WERI-Rb-1 (cell line): ENCODE results near the gene ZNF787.

ENCODE experiments used
- DNase-seq: peaks from one replicate; pipeline ENCODE4 v3.0.0-alpha.2; 2020
- H3K27ac ChIP-seq: fragments of 250-450 bp; sonication (Bioruptor Pico); 2 replicates; pipeline ENCODE4 v1.5.1; 2020; ENCODE audit warnings: mild to moderate bottlenecking, moderate library complexity
- H3K27me3 ChIP-seq: fragments of 250-450 bp; sonication (Bioruptor Pico); 2 replicates; pipeline ENCODE4 v1.5.1; 2021; ENCODE audit warnings: mild to moderate bottlenecking, low read depth, moderate library complexity; ENCODE audit not compliant: insufficient read depth, severe bottlenecking
- H3K36me3 ChIP-seq: fragments of 250-450 bp; sonication (Bioruptor Pico); 2 replicates; pipeline ENCODE4 v1.5.1; 2020; ENCODE audit warnings: mild to moderate bottlenecking, moderate library complexity
- H3K4me3 ChIP-seq: 2 replicates; pipeline ENCODE4 v1.5.1; 2011; ENCODE audit warnings: low read depth, mild to moderate bottlenecking, control low read depth, low read length
- H3K9me3 ChIP-seq: fragments of 250-450 bp; sonication (Bioruptor Pico); 2 replicates; pipeline ENCODE4 v1.5.1; 2021; ENCODE audit warnings: mild to moderate bottlenecking, moderate library complexity; ENCODE audit not compliant: severe bottlenecking
- CTCF ChIP-seq: IDR thresholded peaks from 2 replicates; pipeline ENCODE4 v1.5.1; 2011; ENCODE audit warnings: low read depth, mild to moderate bottlenecking, control low read depth, inconsistent platforms, low read length

ZNF787 gene

GRCh38 chr19:56138069-56138468 lies 17.0 kb upstream of the ZNF787 start:
- Histone ChIP-seq H3K27me3 (no peaks in the 10 kb centered on the region), H3K9me3 (no peaks in the 10 kb centered on the region), H3K36me3 (peaks cover 8% of the 10 kb centered on the region), H3K27ac (no peak overlapping the region), H3K4me3 (no peak overlapping the region)
- TF ChIP-seq CTCF = no peak
- DNase-seq = no peak

- peaks cover 1% of the 10 kb centered on the region for H3K36me3 ChIP-seq
- H3K9me3 ChIP-seq = no peaks in the 10 kb centered on the region
- no peaks in the 10 kb centered on the region for H3K27me3 ChIP-seq
- no peak overlapping the region for H3K27ac ChIP-seq
- no peak for TF ChIP-seq CTCF
- H3K4me3 ChIP-seq = no peak overlapping the region
- DNase-seq = no peak
These were observed 16.3 kb upstream of the ZNF787 start for GRCh38 chr19:56137405-56137804.

- no peaks in the 10 kb centered on the region for H3K27me3 ChIP-seq
These were observed 15.3 kb upstream of the ZNF787 start for GRCh38 chr19:56136362-56136761.

GRCh38 chr19:56134654-56134921 lies 13.5 kb upstream of the ZNF787 start:
- no peak overlapping the region for H3K27ac ChIP-seq
- no peak for TF ChIP-seq CTCF
- no peaks in the 10 kb centered on the region for H3K9me3 ChIP-seq
- DNase-seq = no peak
- no peaks in the 10 kb centered on the region for H3K27me3 ChIP-seq
- H3K36me3 ChIP-seq = no peaks in the 10 kb centered on the region
- no peak overlapping the region for H3K4me3 ChIP-seq

More at GRCh38 chr19:56136362-56136761, 15.3 kb upstream of the ZNF787 start:
- TF ChIP-seq CTCF = no peak
- Histone ChIP-seq H3K4me3 (no peak overlapping the region), H3K9me3 (no peaks in the 10 kb centered on the region), H3K36me3 (no peaks in the 10 kb centered on the region), H3K27ac (no peak overlapping the region)
- no peak for DNase-seq

- TF ChIP-seq CTCF = no peak
- Histone ChIP-seq H3K36me3 (no peaks in the 10 kb centered on the region), H3K27ac (no peak overlapping the region), H3K27me3 (no peaks in the 10 kb centered on the region), H3K4me3 (no peak overlapping the region), H3K9me3 (no peaks in the 10 kb centered on the region)
- no peak for DNase-seq
These were observed 13.0 kb upstream of the ZNF787 start for GRCh38 chr19:56133858-56134653.

GRCh38 chr19:56132316-56132822 lies 11.3 kb upstream of the ZNF787 start:
- H3K36me3 ChIP-seq = no peaks in the 10 kb centered on the region
- no peak for TF ChIP-seq CTCF
- H3K4me3 ChIP-seq = no peak overlapping the region
- H3K27ac ChIP-seq = no peak overlapping the region
- H3K27me3 ChIP-seq = no peaks in the 10 kb centered on the region
- no peak for DNase-seq
- no peaks in the 10 kb centered on the region for H3K9me3 ChIP-seq
